B cell (primary cell): ENCODE measurements around the gene CTNNA2. TPM values are rescaled to one million over a fixed set of nuclear protein-coding genes. Genes with fewer than 3 reads are reported as not detected.

Experiments
- ATAC-seq: fragments of 200-7000 bp; cut with Tn5 transposase; one replicate; pipeline ENCODE4 v1.10.0; 2021; ENCODE audit warnings: low read depth, mild to moderate bottlenecking, moderate number of reproducible peaks, moderate library complexity
- CTCF ChIA-PET: fragments of 350-600 bp; sonication (Branson Sonifier 250); formaldehyde crosslinking; loops from one replicate; lab custom pipeline; 2021; ENCODE audit warnings: antibody characterized with exemption, inconsistent platforms; lab: Charles Lee
- POLR2A ChIA-PET: fragments of 350-600 bp; sonication (Branson Sonifier 250); formaldehyde crosslinking; loops from one replicate; lab custom pipeline; 2021; ENCODE audit warnings: antibody characterized with exemption; lab: Charles Lee
- DNase-seq: peaks from one replicate; pipeline ENCODE4 v3.0.0; 2013
- H2AFZ ChIP-seq: 2 replicates; pipeline ENCODE4 v1.6.1; 2012; ENCODE audit warnings: mild to moderate bottlenecking, low read depth, low read length; ENCODE audit not compliant: insufficient read depth, poor library complexity, severe bottlenecking
- H3K27ac ChIP-seq, 2 donors: 1 replicate in 1 of 2; 2 replicates in 1 of 2; pipeline ENCODE4 v1.5.1; 2012 to 2013; ENCODE audit warnings: low read length in 2 of 2, mild to moderate bottlenecking in 2 of 2, moderate library complexity in 1 of 2
- H3K27me3 ChIP-seq, 4 experiments: fragments of 200-600 bp in 1 of 4; sonication (generic) in 1 of 4; replicated peaks in 1 of 4; 1 replicate in 2 of 4; 2 replicates in 2 of 4; pipeline versions ENCODE4 v1.6.1 to v1.7.0; 2013 to 2016; ENCODE audit warnings: low read length in 3 of 4, mild to moderate bottlenecking in 2 of 4, mixed read lengths in 1 of 4, moderate library complexity in 1 of 4; ENCODE audit not compliant: insufficient read depth in 4 of 4, control insufficient read depth in 3 of 4; ENCODE audit errors: control extremely low read depth in 1 of 4
- H3K36me3 ChIP-seq, 2 experiments: replicated peaks in 1 of 2; 1 replicate in 1 of 2; 2 replicates in 1 of 2; pipeline versions ENCODE4 v1.6.1 to v1.7.1; 2013; ENCODE audit warnings: low read length in 1 of 2; ENCODE audit not compliant: insufficient read depth in 2 of 2, control insufficient read depth in 1 of 2; ENCODE audit errors: control extremely low read depth in 1 of 2, extremely low read depth in 1 of 2
- H3K4me1 ChIP-seq, 2 donors: fragments of 200-600 bp in 1 of 2; sonication (generic) in 1 of 2; 1 replicate in 1 of 2; 2 replicates in 1 of 2; pipeline versions ENCODE4 v1.5.1 to v1.6.1; 2013 to 2017; ENCODE audit warnings: low read length in 2 of 2; ENCODE audit not compliant: control insufficient read depth in 2 of 2, insufficient read depth in 2 of 2
- H3K4me2 ChIP-seq: replicated peaks from 2 replicates; pipeline ENCODE3; 2012; ENCODE audit warnings: mild to moderate bottlenecking, low read depth, low read length; ENCODE audit not compliant: poor library complexity, severe bottlenecking
- H3K4me3 ChIP-seq, 5 experiments: fragments of 200-600 bp in 1 of 5; sonication (generic) in 1 of 5; 1 replicate in 3 of 5; 2 replicates in 2 of 5; pipeline versions ENCODE4 v1.5.1 to v1.7.0; 2011 to 2016; ENCODE audit warnings: low read length in 4 of 5, mild to moderate bottlenecking in 4 of 5, low read depth in 2 of 5, control low read depth in 1 of 5, moderate library complexity in 1 of 5; ENCODE audit not compliant: insufficient read depth in 1 of 5; ENCODE audit errors: control extremely low read depth in 1 of 5, extremely low read depth in 1 of 5
- H3K79me2 ChIP-seq: fragments of 200-600 bp; sonication (generic); one replicate; pipeline ENCODE4 v1.6.0; 2016; ENCODE audit warnings: low read length; ENCODE audit not compliant: control insufficient read depth, insufficient read depth
- H3K9ac ChIP-seq: fragments of 200-600 bp; sonication (generic); 2 replicates; pipeline ENCODE4 v1.6.1; 2017; ENCODE audit warnings: mild to moderate bottlenecking, low read length, moderate library complexity
- H3K9me3 ChIP-seq, 3 donors: one replicate each; pipeline versions ENCODE4 v1.6.1 to v1.7.1; 2013; ENCODE audit warnings: low read length in 2 of 3; ENCODE audit not compliant: control insufficient read depth in 2 of 3, insufficient read depth in 1 of 3; ENCODE audit errors: control extremely low read depth in 1 of 3
- H4K20me1 ChIP-seq: 2 replicates; pipeline ENCODE4 v1.6.0; 2012; ENCODE audit warnings: mild to moderate bottlenecking, low read length; ENCODE audit not compliant: insufficient read depth, control insufficient read depth, poor library complexity, severe bottlenecking
- H3K27ac Mint-ChIP-seq: one replicate; pipeline ENCODE4 v1.8.0; 2021; ENCODE audit warnings: mixed read lengths
- H3K27me3 Mint-ChIP-seq: one replicate; pipeline ENCODE4 v1.8.0; 2021; ENCODE audit warnings: mixed read lengths
- H3K4me1 Mint-ChIP-seq: one replicate; pipeline ENCODE4 v1.8.0; 2021; ENCODE audit warnings: mixed read lengths
- H3K4me3 Mint-ChIP-seq: one replicate; pipeline ENCODE4 v1.8.0; 2021; ENCODE audit warnings: mixed read lengths
- H3K9me3 Mint-ChIP-seq: one replicate; pipeline ENCODE4 v1.8.0; 2022; ENCODE audit warnings: mixed read lengths; ENCODE audit not compliant: insufficient read depth
- EZH2 ChIP-seq: IDR thresholded peaks from 2 replicates; pipeline ENCODE4 v1.6.1; 2012; ENCODE audit warnings: borderline replicate concordance, low read depth, mild to moderate bottlenecking, moderate library complexity, low read length; ENCODE audit not compliant: insufficient read depth, poor library complexity, severe bottlenecking
- WGBS: methylation state at CpG from one replicate; pipeline ENCODE4 v1.1.5; 2013; ENCODE audit warnings: missing lambda C conversion rate; ENCODE audit not compliant: insufficient coverage; 5-methylcytosine and 5-hydroxymethylcytosine counted together
- intact Hi-C: fragments of 100-400 bp; cut with micrococcal nuclease; formaldehyde crosslinking; loops from one replicate; pipeline ENCODE4 v1.10.0; 2022
- polyA plus RNA-seq: library from polyadenylated mRNA; depleted of rRNA; stranded (reverse); fragments of >200 nt; gene quantifications from 2 replicates; pipeline ENCODE4 v1.2.3, GENCODE V29; 2012
- total RNA-seq, 2 donors: library from RNA; stranded (reverse); fragments of 120-200 nt in 1 of 2; gene quantifications; 1 replicate in 1 of 2; 2 replicates in 1 of 2; pipeline versions ENCODE4 v1.2.3 to v1.2.4, GENCODE V29; 2013 to 2022
- TF ChIP-seq, protein P1 (sequence below): fragments of 200-600 bp; IDR thresholded peaks from one replicate; pipeline ENCODE4 v1.8.0; 2022; ENCODE audit warnings: antibody characterized with exemption, mild to moderate bottlenecking

Gene CTNNA2
- total and polyA plus RNA-seq, 2 donors (not counting 1 experiment from before 2014, with no cell fraction given): not detected

DNA sequence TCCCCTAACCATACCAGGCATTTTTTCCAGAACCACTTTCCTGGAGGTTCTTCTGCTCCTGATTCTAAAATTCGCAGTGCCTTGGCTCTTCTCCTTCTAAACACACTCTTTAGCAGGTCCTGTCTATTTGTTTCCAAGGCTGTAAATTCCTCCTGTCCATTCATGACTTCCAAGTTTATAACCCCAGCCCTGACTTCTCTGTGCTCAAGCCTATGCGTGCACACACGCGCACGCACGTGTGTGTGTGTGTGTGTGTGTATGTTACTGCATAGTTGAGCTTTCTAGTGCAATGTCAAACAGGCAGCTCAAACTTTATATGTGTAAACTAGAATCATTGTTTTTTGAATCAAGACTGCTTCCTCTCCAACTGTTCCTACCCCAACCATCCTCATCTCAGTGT is 454.0 kb downstream of the CTNNA2 start:
- H3K9ac ChIP-seq: no peak overlapping the region
- no peak overlapping the region for H3K27ac ChIP-seq
- no peaks in the 10 kb centered on the region for H3K36me3 ChIP-seq
- Mint-ChIP-seq H3K9me3 (peaks cover 8% of the 10 kb centered on the region), H3K4me1 (no peaks in the 10 kb centered on the region), H3K4me3 (no peak overlapping the region), H3K27me3 (no peaks in the 10 kb centered on the region), H3K27ac (no peak overlapping the region)
- H3K4me2 ChIP-seq: no peak overlapping the region
- ChIA-PET POLR2A (no interaction called here), CTCF (no interaction called here)
- no peak overlapping the region for H3K4me3 ChIP-seq
- intact Hi-C loops: no loop called here
- ATAC-seq (no peak), DNase-seq (no peak)
- no peaks in the 10 kb centered on the region for H4K20me1 ChIP-seq
- no peaks in the 10 kb centered on the region for H3K27me3 ChIP-seq
- TF ChIP-seq EZH2: no peak
- TF ChIP-seq, protein P1, sequence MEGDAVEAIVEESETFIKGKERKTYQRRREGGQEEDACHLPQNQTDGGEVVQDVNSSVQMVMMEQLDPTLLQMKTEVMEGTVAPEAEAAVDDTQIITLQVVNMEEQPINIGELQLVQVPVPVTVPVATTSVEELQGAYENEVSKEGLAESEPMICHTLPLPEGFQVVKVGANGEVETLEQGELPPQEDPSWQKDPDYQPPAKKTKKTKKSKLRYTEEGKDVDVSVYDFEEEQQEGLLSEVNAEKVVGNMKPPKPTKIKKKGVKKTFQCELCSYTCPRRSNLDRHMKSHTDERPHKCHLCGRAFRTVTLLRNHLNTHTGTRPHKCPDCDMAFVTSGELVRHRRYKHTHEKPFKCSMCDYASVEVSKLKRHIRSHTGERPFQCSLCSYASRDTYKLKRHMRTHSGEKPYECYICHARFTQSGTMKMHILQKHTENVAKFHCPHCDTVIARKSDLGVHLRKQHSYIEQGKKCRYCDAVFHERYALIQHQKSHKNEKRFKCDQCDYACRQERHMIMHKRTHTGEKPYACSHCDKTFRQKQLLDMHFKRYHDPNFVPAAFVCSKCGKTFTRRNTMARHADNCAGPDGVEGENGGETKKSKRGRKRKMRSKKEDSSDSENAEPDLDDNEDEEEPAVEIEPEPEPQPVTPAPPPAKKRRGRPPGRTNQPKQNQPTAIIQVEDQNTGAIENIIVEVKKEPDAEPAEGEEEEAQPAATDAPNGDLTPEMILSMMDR: no peak
- 70% methylated on average over 1 of the region's 6 CpGs for WGBS
- no peak overlapping the region for H2AFZ ChIP-seq
- H3K79me2 ChIP-seq: no peaks in the 10 kb centered on the region
- no peaks in the 10 kb centered on the region for H3K9me3 ChIP-seq
- no peaks in the 10 kb centered on the region for H3K4me1 ChIP-seq

DNA sequence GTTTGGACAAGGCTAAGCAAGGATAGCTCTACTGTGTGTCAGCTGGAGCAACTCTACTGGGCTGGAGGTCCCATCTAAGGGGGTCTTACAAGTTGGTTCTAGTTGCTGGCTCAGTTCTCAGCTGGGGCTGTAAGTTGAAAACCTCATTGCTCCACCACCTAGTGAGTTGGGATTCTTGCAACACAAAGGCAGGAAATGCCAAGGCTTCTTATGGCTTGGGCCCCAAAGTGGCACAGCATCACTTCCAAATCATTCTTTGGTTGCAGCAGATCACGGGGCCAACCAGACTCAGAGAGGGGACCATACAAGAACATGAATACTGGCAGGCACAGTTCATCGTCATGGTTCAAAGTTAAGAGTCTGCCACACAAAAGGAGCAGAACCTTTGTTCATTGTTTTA is 459.0 kb downstream of the CTNNA2 start:
- ATAC-seq (no peak), DNase-seq (no peak)
- CTCF ChIA-PET: no interaction called here
- no peaks in the 10 kb centered on the region for H3K79me2 ChIP-seq
- no peak overlapping the region for H2AFZ ChIP-seq
- H3K9ac ChIP-seq: no peak overlapping the region
- H3K4me3 ChIP-seq: no peak overlapping the region
- no peak overlapping the region for H3K4me2 ChIP-seq
- Mint-ChIP-seq H3K9me3 (peaks cover 3% of the 10 kb centered on the region), H3K27me3 (no peaks in the 10 kb centered on the region), H3K4me1 (no peaks in the 10 kb centered on the region), H3K4me3 (no peak overlapping the region), H3K27ac (no peak overlapping the region)
- no peaks in the 10 kb centered on the region for H4K20me1 ChIP-seq
- H3K27me3 ChIP-seq: no peaks in the 10 kb centered on the region
- TF ChIP-seq EZH2: no peak
- TF ChIP-seq, protein P1: no peak
- POLR2A ChIA-PET: no interaction called here
- no peaks in the 10 kb centered on the region for H3K9me3 ChIP-seq
- no peak overlapping the region for H3K27ac ChIP-seq
- no peaks in the 10 kb centered on the region for H3K36me3 ChIP-seq
- no peaks in the 10 kb centered on the region for H3K4me1 ChIP-seq
- intact Hi-C loops: no loop called here
- 88% methylated on average over 2 of the region's 2 CpGs for WGBS
